GM21717 (cell line): ENCODE data around the gene SYNGAP1.

Source experiments
- ATAC-seq: cut with Tn5 transposase; IDR thresholded peaks from one replicate; pipeline ENCODE4 v1.9.1; 2021; ENCODE audit warnings: mild to moderate bottlenecking, moderate library complexity; ENCODE audit not compliant: unreplicated experiment

Gene SYNGAP1

GRCh38 chr6:33420491-33421343 is 852 bp downstream of the SYNGAP1 start:
- no peak for ATAC-seq

GRCh38 chr6:33421344-33421643 is 1.4 kb downstream of the SYNGAP1 start:
- ATAC-seq, result no peak

- ATAC-seq, result no peak
Measured at GRCh38 chr6:33423777-33424176, 3.9 kb downstream of the SYNGAP1 start.

GRCh38 chr6:33424855-33425667 is 5.2 kb downstream of the SYNGAP1 start:
- no peak for ATAC-seq

GRCh38 chr6:33425668-33426577 is 6.1 kb downstream of the SYNGAP1 start:
- ATAC-seq, result no peak

- no peak for ATAC-seq
Measured at GRCh38 chr6:33426590-33427511, 7.0 kb downstream of the SYNGAP1 start.

- ATAC-seq, result no peak
Measured at GRCh38 chr6:33427585-33428223, 7.8 kb downstream of the SYNGAP1 start.

- ATAC-seq, result no peak
Measured at GRCh38 chr6:33428224-33428965, 8.5 kb downstream of the SYNGAP1 start.

GRCh38 chr6:33428966-33429749 is 9.3 kb downstream of the SYNGAP1 start:
- no peak for ATAC-seq

- ATAC-seq, result no peak
Measured at GRCh38 chr6:33429750-33430052, 9.8 kb downstream of the SYNGAP1 start.

GRCh38 chr6:33430334-33430733 is 10.5 kb downstream of the SYNGAP1 start:
- no peak for ATAC-seq

GRCh38 chr6:33430991-33431879 is 11.4 kb downstream of the SYNGAP1 start:
- no peak for ATAC-seq

GRCh38 chr6:33431880-33432541 is 12.1 kb downstream of the SYNGAP1 start:
- no peak for ATAC-seq

- no peak for ATAC-seq
Measured at GRCh38 chr6:33432546-33432945, 12.7 kb downstream of the SYNGAP1 start.

GRCh38 chr6:33433001-33433543 is 13.2 kb downstream of the SYNGAP1 start:
- ATAC-seq, result no peak

GRCh38 chr6:33433544-33434191 is 13.8 kb downstream of the SYNGAP1 start:
- ATAC-seq, result no peak
